ENCODE results near the gene MED16.
"Not testable (repeated sequence)": the region's sequence is repeated elsewhere in the genome, so short reads cannot be mapped to it uniquely, and the experiment has no call there.

MED16 gene

GRCh38 chr19:850979-851335, 42.0 kb downstream of the MED16 start:
- no peak for DNase-seq

GRCh38 chr19:850221-850978, 42.6 kb downstream of the MED16 start:
- DNase-seq = peak; percentile 54

GRCh38 chr19:849195-849594, 43.8 kb downstream of the MED16 start:
- not testable (repeated sequence) for DNase-seq

GRCh38 chr19:848386-848921, 44.5 kb downstream of the MED16 start:
- DNase-seq = no peak

- DNase-seq = no peak
Measured at GRCh38 chr19:845707-846521, 47.1 kb downstream of the MED16 start.

GRCh38 chr19:844546-844971, 48.4 kb downstream of the MED16 start:
- no peak for DNase-seq

GRCh38 chr19:843836-844545, 49.0 kb downstream of the MED16 start:
- DNase-seq = no peak

GRCh38 chr19:843180-843835, 49.7 kb downstream of the MED16 start:
- no peak for DNase-seq

GRCh38 chr19:842802-843179, 50.2 kb downstream of the MED16 start:
- not testable (repeated sequence) for DNase-seq

GRCh38 chr19:840519-841206, 52.3 kb downstream of the MED16 start, which contains the start of gene PRTN3:
Gene PRTN3 (plus strand): TSS chr19:840999. CDS start chr19:841009, 10 bp downstream.
- no peak for DNase-seq

- no peak for DNase-seq
Measured at GRCh38 chr19:835210-835810, 57.7 kb downstream of the MED16 start.

- DNase-seq = no peak
Measured at GRCh38 chr19:834216-834615, 58.8 kb downstream of the MED16 start.

GRCh38 chr19:831407-832369, 61.3 kb downstream of the MED16 start:
- DNase-seq = no peak

- no peak for DNase-seq
Measured at GRCh38 chr19:829129-829758, 63.7 kb downstream of the MED16 start.

- no peak for DNase-seq
Measured at GRCh38 chr19:827710-828321, 65.2 kb downstream of the MED16 start, which contains the start of gene AZU1. Gene AZU1 (plus strand): TSS chr19:827837. CDS start chr19:827847, 10 bp downstream.

GRCh38 chr19:827314-827709, 65.7 kb downstream of the MED16 start:
- no peak for DNase-seq

GRCh38 chr19:825897-826644, 66.9 kb downstream of the MED16 start:
- no peak for DNase-seq

GRCh38 chr19:824885-825284, 68.1 kb downstream of the MED16 start:
- no peak for DNase-seq

Measured in NCI-H2029 (cell line).